ENCODE results near the gene PBRM1. TPM values are rescaled to one million over a fixed set of nuclear protein-coding genes. Genes with fewer than 3 reads are reported as not detected.

The PBRM1 gene
- total RNA-seq (2014; rRNA removed; shearing (Covaris generic)) (67.2 and 75.7 TPM in 2 replicates), total RNA-seq (2022) (90.8 and 91.1 TPM in 2 replicates), Bru-seq, nascent RNA (percentile 84 among the genes with signal in this experiment), BruChase-seq, experiment 1, labeled RNA remaining after a 6-hour chase (percentile 87 among the genes with signal in this experiment), BruChase-seq, experiment 2, labeled RNA remaining after a 2-hour chase (percentile 84 among the genes with signal in this experiment)
- long read RNA-seq, partial matches to known transcripts: 95 of 126 reads
- long read RNA-seq, other reads (novel, unspliced or antisense): 31 of 126 reads

DNA sequence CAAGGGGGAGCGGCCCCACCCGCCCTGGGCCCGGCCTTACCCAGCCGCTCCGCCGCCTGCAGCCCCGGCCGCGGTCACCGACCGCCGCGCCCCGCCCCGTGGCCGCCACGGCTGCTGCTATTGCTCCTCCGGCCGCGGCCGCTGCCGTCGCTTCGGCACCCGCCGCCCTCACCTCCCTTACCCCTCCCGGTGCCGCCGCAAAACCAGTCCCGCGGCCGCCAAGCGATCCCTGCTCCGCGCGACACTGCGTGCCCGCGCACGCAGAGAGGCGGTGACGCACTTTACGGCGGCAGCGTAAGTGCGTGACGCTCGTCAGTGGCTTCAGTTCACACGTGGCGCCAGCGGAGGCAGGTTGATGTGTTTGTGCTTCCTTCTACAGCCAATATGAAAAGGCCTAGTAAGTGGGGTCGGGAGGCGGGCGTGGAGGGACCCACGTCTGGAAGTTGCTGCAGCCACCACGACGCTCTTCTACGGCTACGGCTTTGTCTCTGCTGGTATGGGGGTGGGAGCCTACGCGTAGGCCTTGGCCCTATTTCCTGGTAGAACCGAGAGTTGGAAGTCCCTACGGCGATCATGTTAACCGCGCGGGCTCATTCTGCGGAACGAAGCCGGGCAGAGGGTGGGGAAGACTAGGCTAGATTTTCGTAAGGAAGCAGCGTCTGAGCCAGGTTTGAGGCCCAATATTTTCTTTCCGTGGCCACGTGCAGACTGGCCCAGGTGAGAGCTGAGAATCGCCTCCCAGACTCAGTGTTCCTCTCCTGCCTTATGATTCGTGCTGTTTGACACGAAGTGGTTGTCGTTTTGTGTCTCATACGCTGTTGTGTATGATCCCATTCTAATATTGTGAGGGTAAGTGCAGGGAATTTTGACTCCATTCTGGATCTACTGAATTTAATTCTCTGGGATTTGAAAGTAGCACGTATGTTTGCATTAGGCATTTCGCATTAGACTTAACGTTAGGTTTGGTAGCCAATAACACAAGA is at the start of gene PBRM1, which contains the start of gene GNL3:
Gene PBRM1 (minus strand): TSS at position 205 of the 983 bp plus-strand sequence.
Gene GNL3 (plus strand): TSS at position 324 of the 983 bp plus-strand sequence. CDS start 61 bp downstream, at position 385.
- Histone ChIP-seq H2AFZ (ENCODE audit: low read length) (peak within 1 kb of the TSS; percentile 45; the same call in 1 of the 2 replicates), H3K4me1 (ENCODE audit: insufficient read depth, low read length, poor library complexity, severe bottlenecking) (peaks cover 44% of the 10 kb centered on the region), H3K27ac (ENCODE audit: low read depth, low read length, poor library complexity, severe bottlenecking) (peak within 1 kb of the TSS; percentile 81), H3K9me2 (ENCODE audit: insufficient read depth, low read length) (no peaks in the 10 kb centered on the region), H3K9me3 (ENCODE audit: low read length) (no peaks in the 10 kb centered on the region), H4K20me1 (ENCODE audit: insufficient read depth, low read length) (peaks cover 31% of the 10 kb centered on the region; the same call in 1 of the 2 replicates), H3K36me3 (ENCODE audit: insufficient read depth, low read length) (peaks cover 63% of the 10 kb centered on the region), H3K4me2 (ENCODE audit: low read length) (peak within 1 kb of the TSS; percentile 97), H3K4me3 (ENCODE audit: low read depth, low read length, poor library complexity, severe bottlenecking) (peak within 1 kb of the TSS; percentile 94), H3K79me2 (ENCODE audit: insufficient read depth, low read depth, low read length) (peaks cover 89% of the 10 kb centered on the region)
- no peak for TF ChIP-seq EZH2phosphoT487 (IDR thresholded peaks at IDR 0.05; ENCODE audit: borderline replicate concordance, low read depth, low read length)
- TF ChIP-seq, protein P1, sequence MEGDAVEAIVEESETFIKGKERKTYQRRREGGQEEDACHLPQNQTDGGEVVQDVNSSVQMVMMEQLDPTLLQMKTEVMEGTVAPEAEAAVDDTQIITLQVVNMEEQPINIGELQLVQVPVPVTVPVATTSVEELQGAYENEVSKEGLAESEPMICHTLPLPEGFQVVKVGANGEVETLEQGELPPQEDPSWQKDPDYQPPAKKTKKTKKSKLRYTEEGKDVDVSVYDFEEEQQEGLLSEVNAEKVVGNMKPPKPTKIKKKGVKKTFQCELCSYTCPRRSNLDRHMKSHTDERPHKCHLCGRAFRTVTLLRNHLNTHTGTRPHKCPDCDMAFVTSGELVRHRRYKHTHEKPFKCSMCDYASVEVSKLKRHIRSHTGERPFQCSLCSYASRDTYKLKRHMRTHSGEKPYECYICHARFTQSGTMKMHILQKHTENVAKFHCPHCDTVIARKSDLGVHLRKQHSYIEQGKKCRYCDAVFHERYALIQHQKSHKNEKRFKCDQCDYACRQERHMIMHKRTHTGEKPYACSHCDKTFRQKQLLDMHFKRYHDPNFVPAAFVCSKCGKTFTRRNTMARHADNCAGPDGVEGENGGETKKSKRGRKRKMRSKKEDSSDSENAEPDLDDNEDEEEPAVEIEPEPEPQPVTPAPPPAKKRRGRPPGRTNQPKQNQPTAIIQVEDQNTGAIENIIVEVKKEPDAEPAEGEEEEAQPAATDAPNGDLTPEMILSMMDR (conservative IDR thresholded peaks at IDR 0.05; ENCODE audit: low read length): no peak
- ChIA-PET POLR2A (interaction anchor here (0.6 to 1.5 kb wide), 7 partner anchors 8 to 1244 kb away, joined by 3 to 6 read pairs (median 3); partner anchors contain the start of genes GLT8D1 and SPCS1), CTCF (ENCODE audit: unreplicated experiment) (no interaction called here)
- intact Hi-C loops (cut with micrococcal nuclease; ENCODE audit: unreplicated experiment): loop anchor here (1.0 to 5.0 kb wide), 4 partner anchors 20 to 361 kb away; partner anchors contain the start of genes NISCH, SFMBT1, SPCS1 and UQCC5
- TSS peak; percentile 72 for BruUV-seq (replicated peaks)
- DNase-seq (ENCODE audit: low spot score): peak; percentile 98

- Histone ChIP-seq H3K4me3 (ENCODE audit: low read depth, low read length, poor library complexity, severe bottlenecking) (no peak overlapping the region), H3K4me1 (ENCODE audit: insufficient read depth, low read length, poor library complexity, severe bottlenecking) (no peaks in the 10 kb centered on the region), H2AFZ (ENCODE audit: low read length) (no peak overlapping the region), H4K20me1 (ENCODE audit: insufficient read depth, low read length) (no peaks in the 10 kb centered on the region), H3K4me2 (ENCODE audit: low read length) (no peak overlapping the region), H3K79me2 (ENCODE audit: insufficient read depth, low read depth, low read length) (no peaks in the 10 kb centered on the region), H3K36me3 (ENCODE audit: insufficient read depth, low read length) (peaks cover 89% of the 10 kb centered on the region), H3K27ac (ENCODE audit: low read depth, low read length, poor library complexity, severe bottlenecking) (no peak overlapping the region), H3K9me3 (ENCODE audit: low read length) (peaks cover 14% of the 10 kb centered on the region; the same call in 1 of the 2 replicates), H3K9me2 (ENCODE audit: insufficient read depth, low read length) (no peaks in the 10 kb centered on the region)
- BruUV-seq (replicated peaks): no TSS peak
- no peak for DNase-seq (ENCODE audit: low spot score)
- POLR2A ChIA-PET: interaction anchor here (0.6 kb wide), 1 partner anchor 36 kb away, joined by 4 read pairs; no protein-coding TSS in a partner anchor
- intact Hi-C loops (cut with micrococcal nuclease; ENCODE audit: unreplicated experiment): no loop called here
- TF ChIP-seq EZH2phosphoT487 (IDR thresholded peaks at IDR 0.05; ENCODE audit: borderline replicate concordance, low read depth, low read length): no peak
- TF ChIP-seq, protein P1 (conservative IDR thresholded peaks at IDR 0.05; ENCODE audit: low read length): no peak
- CTCF ChIA-PET (ENCODE audit: unreplicated experiment): no interaction called here
Measured at GRCh38 chr3:52733256-52733891, 47.7 kb upstream of the PBRM1 start.
